Embryonic facial prominence (tissue), 1 donor: Measurements from ENCODE around the gene BCL11B.

Source experiments
- DNase-seq: peaks from one replicate; pipeline ENCODE4 v3.0.0-alpha.2; 2016; ENCODE audit errors: extremely low spot score

Gene BCL11B

DNA sequence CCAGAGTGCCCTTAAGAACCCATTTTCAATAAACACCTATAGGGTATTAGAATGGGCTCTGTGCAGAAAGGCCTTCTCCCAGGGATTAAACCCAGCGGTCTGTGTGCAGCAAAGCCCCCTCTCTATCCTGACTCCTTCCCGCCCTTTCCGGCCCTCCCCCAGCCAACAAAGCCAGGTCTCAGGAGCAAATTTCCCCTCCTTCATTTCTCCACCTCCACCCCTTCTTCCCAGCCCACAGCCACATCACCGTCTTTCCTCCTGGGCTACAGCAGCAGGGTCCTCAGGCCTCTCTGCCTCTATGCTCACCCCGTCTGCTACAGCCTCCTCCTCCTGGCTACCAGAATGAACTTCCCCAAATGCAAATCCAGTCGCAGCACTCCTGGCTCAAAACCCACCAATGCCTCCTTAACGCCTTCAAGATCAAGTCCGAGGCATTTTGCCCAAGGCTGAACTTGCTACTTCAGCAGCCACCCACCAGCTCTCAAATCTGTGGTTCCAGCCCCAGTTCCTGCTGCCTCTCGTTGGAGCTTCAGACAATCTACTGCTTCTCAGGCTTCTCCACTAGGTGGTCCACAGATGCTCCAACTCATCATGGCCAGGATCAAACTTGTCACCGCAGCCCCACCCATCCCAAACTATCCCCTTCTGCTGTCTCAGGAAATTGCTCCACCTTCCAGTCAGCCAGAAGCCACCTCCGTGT is 134.8 kb downstream of the BCL11B start:
- no peak for DNase-seq

- no peak for DNase-seq
Observed at GRCh38 chr14:99136401-99136800, 135.6 kb downstream of the BCL11B start.

DNA sequence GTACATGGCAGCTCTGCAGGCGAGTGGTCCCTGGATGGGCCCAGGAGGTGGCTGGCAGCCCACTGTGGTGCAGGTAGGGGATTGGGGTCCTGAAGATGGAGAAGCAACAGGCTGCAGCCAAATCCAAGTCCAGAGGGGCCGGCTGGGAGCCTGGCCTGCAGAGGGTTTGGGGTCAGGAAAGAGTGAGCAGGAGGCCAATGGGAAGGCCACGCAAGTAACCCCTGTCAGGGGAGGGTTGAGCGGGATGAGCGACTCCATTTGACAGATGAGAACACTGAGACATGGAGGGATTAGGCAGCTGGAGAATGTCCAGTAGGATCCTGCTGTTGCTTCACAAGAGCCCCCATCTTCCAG is 136.0 kb downstream of the BCL11B start:
- DNase-seq: no peak

DNA sequence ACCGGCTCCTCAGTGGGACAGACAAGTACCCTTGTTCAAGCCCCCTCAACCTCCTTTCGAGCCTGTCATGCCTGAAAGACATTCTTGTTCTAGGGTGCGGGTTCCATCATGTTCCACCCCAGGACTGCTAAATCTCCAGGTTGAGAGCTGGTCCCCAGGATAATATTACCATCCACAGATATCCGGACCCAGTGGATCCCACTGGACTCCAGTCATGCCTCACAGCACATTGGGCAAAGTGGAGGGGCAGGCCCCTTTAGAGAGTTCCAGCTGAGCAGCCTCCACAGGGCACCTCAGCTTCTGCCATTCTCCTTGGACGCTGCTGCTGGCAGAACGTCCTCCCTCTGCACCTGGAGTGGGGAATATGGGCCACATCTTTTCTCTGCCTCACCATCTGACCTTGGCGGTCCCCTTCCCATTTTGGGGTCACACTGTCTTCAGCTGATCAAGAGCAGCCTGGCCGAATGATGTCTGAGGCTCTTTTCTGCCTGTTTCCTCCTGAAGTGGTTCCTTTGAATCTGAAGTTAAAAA is 137.4 kb downstream of the BCL11B start:
- no peak for DNase-seq

DNA sequence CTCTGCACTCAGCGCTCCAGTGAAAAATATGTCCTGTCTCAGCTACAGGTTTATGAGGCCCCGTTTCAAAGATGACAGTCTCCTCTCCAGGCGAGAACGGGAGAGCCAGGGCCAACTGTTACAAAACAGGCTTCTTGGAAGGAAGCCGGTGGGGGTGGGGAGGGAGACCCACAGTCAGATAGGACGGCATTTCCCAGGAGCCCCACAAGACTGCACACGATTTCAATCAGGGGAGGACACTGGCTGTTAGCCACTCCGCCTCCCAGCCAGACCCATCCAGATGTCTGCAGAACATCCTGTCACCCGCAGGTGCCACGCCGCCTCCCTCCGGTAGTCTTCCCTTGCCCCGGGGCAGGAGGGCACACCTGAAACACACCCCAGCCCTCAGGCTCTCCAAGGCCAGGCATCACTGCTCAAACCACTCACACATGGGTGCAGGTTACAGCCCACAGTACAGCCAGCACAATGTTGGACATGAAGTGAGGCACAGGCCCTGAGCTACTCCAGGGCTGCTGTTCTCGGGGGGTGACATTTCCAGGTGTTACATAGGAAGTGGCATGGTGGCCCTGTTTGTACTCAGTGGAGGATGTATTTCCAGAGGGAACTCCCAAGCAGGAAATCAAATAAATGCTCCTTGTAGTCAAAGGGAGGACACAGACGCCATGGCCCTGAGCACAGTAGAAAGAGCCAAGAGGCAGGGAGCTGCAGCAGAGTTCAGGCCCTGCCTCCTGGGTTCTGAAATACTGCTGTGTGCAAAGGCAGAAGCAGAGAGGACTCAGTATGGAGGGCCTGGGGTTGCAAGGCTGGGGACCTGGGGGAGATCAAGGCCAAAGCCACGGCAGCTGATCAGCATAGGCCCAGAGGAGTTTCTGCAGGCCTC is 138.1 kb downstream of the BCL11B start:
- no peak for DNase-seq

DNA sequence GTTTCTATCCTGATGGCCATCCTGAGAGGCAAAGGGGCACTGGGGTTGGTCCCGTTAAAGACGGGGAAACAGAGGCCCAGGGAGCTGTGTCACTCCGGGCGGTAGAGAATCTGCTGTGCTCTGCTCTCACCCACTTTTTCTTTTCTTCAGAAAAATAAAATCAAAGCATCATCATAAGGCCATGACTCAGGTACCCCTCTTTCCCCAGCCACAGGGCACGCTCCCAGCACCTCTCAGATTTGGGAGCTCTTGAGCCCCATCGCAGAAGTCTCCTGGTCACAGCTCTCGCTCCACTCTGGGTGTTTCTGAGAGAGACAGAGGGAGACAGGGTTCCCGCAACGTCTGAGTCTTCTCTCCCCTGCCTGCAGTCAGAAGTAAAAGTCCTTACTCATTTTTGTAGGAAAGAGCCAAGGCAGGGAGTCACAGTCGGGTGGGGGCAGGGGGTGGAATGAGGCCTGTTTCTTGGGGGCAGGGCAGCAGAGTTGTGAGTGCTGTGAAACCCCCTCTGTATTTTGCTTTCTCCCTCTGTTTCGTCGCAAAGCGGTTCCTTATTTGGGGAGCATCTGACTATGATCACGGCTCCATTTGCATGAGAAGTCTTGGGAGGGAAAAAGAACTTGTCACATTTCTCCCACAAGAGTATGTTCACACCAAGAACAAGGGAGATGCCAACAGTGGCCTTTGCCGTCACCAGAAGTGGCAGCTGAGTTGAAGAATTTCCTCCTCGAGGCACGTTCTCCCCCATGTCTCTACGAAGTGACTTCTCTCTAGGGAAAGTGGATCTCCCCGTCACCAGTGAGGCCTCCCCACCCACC is 139.0 kb downstream of the BCL11B start:
- DNase-seq: no peak

GRCh38 chr14:99131632-99132271 is 140.2 kb downstream of the BCL11B start:
- DNase-seq: no peak

GRCh38 chr14:99129998-99130397 is 142.0 kb downstream of the BCL11B start:
- DNase-seq: no peak

GRCh38 chr14:99129211-99129696 is 142.7 kb downstream of the BCL11B start:
- no peak for DNase-seq

DNA sequence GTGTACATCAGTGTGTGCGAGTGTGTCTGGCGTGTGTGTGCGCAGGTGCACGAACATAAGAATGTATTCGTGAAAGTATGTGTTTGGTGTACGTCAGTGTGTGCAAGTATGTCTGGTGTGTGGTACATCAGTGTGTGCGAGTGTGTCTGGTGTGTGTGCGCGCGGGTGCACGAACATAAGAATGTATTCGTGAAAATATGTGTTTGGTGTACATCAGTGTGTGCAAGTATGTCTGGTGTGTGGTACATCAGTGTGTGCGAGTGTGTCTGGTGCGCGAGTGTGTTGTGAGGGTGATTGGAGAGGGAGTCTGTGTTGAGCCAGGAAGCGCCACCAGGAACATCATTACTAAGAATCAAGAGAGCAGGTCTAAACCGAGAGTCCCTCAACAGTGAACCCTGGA is 143.8 kb downstream of the BCL11B start:
- no peak for DNase-seq

- DNase-seq: no peak
Observed at GRCh38 chr14:99127651-99128167, 144.3 kb downstream of the BCL11B start.

GRCh38 chr14:99125616-99126431 is 146.2 kb downstream of the BCL11B start:
- no peak for DNase-seq

DNA sequence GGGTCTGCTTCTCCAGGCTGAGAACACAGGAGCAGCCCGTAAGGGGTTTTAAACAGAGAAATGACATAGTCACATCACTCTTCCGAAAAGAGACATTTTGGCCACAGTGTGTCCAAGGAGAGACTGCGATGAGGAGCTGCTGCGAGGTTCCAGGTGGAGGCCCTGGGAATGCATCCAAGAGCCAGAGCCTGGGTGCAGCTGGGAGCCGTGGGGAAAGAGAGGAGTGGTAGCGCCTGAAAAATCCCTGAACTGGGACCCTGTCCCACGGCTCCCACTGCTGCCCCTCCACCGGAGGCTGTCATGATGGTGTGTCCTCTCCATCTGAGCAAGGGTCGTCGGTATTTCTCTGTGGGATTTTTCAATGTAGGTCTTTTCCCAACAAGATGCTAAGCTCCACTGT is 146.9 kb downstream of the BCL11B start:
- no peak for DNase-seq

DNA sequence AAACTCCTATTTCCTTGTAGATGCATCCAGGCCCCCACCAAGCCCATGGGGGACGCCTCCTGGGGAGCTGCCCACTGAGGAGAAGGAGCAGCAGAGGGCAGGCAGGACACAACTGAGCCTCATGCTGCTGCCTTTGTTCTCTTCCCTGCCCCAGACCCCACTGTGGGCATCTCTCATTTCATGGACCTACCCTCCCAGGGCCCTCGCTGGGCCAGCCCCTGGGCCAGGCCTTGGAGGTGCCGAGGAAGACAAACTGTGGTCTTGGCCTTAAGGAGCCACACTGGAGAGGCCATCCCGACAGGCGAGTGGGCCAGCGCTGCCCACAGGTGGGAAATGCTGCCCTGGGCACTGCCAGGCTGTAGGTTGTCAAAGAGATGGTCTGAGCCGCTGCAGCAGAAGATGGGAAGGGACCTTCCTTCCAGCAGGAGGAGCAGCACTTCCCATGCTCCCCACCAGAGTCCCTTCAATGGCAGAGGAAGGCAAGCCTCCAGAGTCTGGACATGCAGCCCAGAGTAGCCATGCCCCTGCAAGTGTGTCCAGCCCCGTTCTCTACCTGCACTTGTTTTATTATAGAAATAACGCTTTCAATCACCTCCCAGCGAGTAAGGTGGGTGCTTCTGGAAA is 147.4 kb downstream of the BCL11B start:
- no peak for DNase-seq

DNA sequence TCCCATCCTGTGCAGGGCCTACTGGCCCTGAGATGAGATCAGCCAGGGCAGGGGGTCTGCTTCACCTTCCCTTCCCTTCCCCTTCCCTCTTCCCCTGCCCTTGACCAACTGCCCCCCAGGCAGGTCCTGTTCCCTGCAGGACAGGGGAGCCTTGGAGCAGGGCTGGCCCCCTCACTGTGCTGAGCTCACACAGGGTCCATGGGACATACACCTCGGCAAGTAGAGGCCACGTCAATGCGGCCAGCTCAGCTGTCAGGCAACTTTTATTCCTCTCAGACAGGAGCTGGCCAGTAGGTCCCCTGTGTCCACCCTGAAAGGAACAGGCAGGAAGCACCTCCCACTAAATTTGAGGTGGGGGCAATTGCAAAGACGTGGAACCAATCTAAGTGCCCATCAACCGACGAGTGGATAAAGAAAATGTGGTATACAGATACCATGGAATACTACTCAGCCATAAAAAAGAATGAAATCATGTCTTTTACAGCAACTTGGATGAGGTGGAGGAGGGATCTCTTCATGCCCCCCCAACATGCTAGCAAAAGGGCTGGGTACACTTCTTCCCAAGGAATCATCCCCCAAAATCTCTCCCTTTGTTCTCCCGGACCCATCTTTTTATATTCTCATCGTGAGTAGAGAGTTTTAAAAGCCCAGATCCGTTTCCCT is 148.7 kb downstream of the BCL11B start:
- DNase-seq: no peak

DNA sequence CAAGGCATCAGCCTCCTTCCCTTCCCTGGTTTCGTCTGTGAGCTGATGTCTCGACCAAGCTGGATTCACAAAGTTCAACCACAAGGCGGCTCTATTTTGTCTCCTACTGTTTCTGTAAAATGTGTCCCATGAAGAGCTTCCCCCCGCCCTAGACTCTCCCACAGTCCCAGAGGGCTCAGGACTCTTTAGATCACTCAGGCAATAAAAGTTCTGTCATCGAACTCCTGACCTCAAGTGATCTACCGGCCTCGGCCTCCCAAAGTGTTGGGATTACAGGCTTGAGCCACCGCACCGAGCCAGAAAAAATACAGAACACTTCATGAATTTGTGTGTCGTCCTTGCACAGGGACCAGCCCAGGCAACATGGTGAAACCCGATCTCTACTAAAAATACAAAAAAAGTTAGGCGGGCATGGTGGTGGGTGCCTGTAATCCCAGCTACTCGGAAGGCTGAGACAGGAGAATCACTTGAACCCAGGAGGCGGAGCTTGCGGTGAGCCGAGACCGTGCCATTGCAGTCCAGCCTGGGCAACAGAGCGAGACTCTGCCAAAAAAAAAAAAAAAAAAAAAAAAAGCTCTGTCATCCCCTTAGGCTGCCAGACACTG is 149.4 kb downstream of the BCL11B start:
- no peak for DNase-seq

DNA sequence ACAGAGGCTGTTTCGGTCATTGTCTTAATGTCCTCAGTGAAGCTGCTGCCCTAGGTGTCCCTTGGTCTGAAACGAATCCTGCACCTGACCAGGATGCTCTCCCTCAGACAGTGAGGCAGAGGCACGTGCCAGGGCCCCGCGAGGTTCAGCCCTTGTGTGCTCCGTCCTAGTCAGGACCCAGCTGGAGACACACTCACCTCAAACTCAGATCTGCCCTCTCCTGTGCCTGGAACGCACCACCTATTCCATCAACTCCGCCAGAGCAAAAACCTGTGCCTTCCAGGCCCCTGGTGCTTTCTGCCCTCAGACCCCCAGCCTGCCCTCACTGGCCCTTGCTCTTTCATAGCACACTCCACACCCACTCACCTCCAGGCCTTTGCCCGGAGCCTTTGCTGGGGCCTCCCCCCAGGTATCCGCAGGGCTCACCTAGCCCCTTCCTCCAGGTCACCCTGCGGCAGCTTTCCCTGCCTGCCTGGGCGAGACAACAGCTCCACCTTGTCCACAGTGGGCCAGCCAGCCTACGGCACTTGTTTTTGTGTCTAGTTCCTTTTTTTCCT is 150.6 kb downstream of the BCL11B start:
- DNase-seq: no peak

- no peak for DNase-seq
Observed at GRCh38 chr14:99120526-99121318, 151.3 kb downstream of the BCL11B start.
